Raji (cell line): ENCODE results near the gene EPHB2.

Source experiments
- POLR2A ChIP-seq: IDR thresholded peaks from 2 replicates; pipeline ENCODE4 v1.6.1; 2011; ENCODE audit warnings: low read depth, low read length, control low read depth; ENCODE audit not compliant: insufficient read depth

EPHB2 gene

DNA sequence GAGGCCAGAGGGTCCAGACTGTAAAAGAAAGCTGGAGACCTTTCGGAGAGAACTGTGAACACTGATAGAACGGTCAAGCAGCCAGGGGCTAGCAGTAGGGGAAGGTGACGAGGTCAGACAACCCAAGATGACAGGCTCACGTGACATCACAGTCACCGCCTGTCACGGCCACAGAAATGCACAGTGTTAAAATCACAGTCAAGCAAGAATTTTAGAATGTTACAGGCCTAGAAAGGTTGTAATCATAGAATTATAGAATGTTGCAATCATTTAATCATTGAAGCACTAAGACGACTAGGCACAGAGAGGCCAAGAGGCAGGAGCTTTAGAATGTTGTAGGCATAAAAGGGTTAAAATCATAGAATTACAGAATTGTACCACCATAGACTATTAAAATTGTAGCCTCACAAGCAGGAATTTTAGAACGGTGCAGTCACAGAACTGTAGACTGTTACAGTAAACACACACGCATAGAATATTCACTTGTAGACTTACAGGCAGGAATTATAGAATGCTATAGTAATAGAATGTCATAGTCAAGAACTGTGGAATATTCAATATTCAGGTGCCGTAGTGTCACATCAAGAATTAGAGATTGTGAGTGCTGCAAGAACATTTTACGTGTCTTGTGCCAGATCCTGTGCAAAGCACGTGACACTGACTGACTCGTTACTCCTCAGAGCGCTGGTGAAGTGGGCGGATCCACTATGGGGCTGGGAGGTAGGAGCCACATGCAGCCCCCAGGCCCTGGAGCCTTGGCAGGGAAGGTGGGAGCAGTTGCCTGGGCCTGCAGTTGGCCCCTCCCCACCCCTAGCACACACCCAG lies 118.1 kb downstream of the EPHB2 start:
- no peak for TF ChIP-seq POLR2A

DNA sequence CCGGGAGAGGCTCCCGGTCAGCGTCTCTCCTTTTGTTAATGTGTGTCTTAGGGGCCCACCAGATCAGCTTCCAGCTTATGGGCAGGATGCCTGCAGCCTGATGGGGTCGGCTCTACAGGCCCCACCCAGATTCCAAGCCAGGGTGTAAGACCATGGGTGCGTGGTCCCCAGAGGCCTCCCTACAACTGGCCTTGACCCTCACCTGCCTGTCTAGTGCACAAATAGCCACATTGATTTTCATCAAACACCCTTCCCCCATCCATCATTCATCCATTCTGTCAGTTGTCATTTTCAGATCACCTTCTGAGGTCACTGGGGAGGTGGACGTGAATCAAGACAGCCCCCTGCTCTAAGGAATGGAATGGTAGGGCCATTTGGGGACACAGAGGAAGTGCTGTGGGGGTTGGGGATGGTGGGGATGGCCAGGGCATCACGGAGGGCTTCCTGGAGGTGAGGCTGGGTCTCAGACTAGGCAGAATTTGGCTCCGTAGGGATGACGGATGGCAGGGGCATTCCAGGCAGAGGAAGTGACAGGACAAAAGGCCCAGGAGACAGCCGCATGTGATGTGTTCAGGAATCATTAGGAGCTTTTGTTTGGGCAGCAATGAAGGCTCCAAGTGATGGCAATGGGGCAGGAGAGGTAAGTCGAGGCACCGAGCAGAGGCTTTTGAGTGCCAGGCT lies 118.8 kb downstream of the EPHB2 start:
- TF ChIP-seq POLR2A, result no peak

GRCh38 chr1:22830041-22830566 lies 119.5 kb downstream of the EPHB2 start:
- no peak for TF ChIP-seq POLR2A

DNA sequence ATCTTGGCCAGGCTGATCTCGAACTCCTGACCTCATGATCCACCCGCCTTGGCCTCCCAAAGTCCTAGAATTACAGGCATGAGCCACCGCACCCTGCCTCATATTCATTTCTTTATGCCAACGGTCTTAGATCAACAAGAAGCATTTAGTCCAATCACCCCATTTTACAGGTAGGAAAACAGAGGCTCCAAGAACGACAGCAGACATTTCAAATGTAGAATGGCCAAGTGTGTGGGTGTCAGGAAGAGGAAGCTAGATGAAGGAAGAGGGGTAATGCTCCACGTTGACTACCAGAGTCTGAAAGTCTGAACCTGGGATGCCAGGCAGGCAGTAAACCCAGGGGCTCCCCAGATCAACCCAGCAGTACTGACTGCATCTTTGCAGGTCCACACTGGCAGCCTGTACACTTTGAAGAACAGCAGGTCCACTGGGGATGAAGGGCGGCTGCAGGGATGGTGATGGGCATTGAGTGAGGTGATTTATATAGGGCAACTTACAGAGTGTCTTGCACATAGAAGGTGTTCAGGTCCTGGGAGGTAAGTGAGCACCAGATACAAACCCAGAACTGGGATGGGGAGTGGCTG lies 120.2 kb downstream of the EPHB2 start:
- no peak for TF ChIP-seq POLR2A

DNA sequence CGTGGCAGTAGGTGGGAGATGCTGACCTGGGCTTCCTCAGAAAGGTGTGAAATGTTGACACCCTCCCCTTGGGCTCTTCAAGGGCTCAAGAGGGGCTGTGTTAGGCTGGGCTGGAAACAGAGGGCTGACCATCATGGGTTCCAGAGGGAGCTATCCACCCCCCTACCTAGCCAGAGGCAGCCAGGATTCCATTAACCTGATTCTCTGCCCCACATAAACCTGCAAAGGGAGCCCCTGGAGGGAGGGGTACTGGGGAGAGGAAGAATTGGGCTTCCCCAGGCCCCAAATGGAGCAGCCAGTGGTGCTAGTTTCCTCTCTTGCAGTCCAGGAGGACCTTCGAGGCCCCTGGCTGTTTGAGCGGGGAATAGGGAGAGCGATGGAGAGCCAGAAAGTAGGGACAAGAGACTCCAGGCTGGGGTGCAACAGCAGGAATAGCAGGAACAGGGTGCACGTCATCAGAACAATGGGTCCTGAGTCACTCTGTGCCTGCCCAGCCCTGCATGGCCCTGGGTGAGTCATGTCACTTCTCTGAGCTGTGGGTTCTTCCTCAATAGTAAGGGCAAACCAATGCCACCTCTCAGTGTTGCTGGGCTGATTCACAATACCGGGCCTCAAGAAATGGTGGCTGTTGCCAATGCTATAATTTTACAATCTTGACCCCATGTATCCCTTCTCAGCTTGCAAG lies 121.2 kb downstream of the EPHB2 start:
- no peak for TF ChIP-seq POLR2A

GRCh38 chr1:22832414-22832786 lies 121.8 kb downstream of the EPHB2 start:
- no peak for TF ChIP-seq POLR2A

DNA sequence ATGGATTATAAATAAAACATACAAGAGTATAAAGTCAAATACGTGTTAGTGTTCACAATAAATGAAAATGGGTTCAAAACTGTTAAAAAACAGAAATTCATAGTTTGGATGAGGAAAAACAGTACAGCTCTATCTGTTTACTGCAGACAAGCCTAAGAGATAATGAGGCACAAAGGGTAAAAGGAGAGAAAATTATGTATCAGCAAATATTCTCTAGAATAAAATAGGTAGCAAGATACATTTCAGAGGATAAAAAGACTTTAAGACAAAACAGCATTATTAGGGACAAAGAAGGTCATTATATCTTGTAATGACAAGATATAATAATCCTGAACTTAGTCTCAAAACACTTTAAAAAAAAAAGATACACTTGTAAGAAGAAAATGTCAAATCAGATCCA lies 123.1 kb downstream of the EPHB2 start:
- TF ChIP-seq POLR2A, result no peak

GRCh38 chr1:22835636-22836319 lies 125.1 kb downstream of the EPHB2 start:
- TF ChIP-seq POLR2A, result no peak

- no peak for TF ChIP-seq POLR2A
Measured at GRCh38 chr1:22836850-22837249, 126.2 kb downstream of the EPHB2 start.

- no peak for TF ChIP-seq POLR2A
Measured at GRCh38 chr1:22837332-22837731, 126.7 kb downstream of the EPHB2 start.

- TF ChIP-seq POLR2A, result no peak
Measured at GRCh38 chr1:22838965-22839364, 128.3 kb downstream of the EPHB2 start.

- TF ChIP-seq POLR2A, result no peak
Measured at GRCh38 chr1:22839806-22840205, 129.2 kb downstream of the EPHB2 start.

- no peak for TF ChIP-seq POLR2A
Measured at GRCh38 chr1:22841142-22841541, 130.5 kb downstream of the EPHB2 start.

DNA sequence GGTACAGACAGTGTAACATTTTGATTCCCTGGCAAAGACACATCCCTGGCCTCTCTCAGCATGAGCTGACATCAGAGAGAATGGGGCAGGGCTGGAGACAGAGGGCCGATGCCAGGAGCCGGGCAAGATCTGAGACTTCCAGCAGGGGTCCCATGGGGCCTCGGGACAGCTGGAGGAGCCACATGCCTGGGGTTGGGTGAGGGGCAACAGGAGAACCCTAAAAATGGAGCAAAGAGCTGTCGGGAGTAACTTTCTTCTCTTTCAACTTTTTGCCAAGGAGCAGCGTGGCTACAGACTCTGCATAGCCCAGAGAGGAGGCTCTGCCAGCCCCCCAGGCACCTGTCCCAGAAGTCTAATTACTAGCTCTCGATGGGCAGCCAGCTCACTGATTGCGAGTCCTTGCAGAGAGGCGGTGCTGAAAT lies 131.2 kb downstream of the EPHB2 start:
- no peak for TF ChIP-seq POLR2A

- TF ChIP-seq POLR2A, result no peak
Measured at GRCh38 chr1:22844621-22845020, 134.0 kb downstream of the EPHB2 start.
